OCI-LY1 (cell line): ENCODE data around the gene ERP29.

ENCODE experiments used
- EZH2 ChIP-seq: fragments of 200-600 bp; sonication (generic), shearing (Covaris generic); IDR thresholded peaks from 2 replicates; pipeline ENCODE4 v1.8.0; 2017; ENCODE audit warnings: borderline replicate concordance, mixed run types, mild to moderate bottlenecking, antibody characterized with exemption, low read length, moderate library complexity, mixed read lengths
- TF ChIP-seq, protein P1 (sequence below): fragments of 200-600 bp; sonication (generic), shearing (Covaris generic); IDR thresholded peaks from 2 replicates; pipeline ENCODE4 v1.5.1; 2017; ENCODE audit warnings: mild to moderate bottlenecking, antibody characterized with exemption, low read length, moderate library complexity, mixed read lengths

DNA sequence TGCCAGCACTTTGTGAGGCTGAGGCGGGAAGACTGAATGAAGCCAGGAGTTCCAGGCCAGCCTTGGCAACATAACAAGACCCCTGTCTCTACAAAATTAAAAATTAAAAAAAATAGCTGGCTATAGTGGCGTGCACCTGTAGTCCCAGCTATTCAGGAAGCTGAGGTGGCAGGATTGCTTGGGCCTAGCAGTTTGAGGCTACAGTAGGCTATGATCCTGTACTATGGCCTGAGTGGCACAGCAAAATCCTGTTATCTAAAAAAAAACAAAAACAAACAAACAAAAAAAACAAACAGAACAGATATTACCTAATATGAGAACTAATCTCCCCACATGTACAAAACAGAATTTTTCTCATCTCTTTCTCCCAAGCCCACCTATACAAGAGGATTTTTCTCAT, 15.9 kb upstream of the ERP29 start:
- TF ChIP-seq, protein P1, sequence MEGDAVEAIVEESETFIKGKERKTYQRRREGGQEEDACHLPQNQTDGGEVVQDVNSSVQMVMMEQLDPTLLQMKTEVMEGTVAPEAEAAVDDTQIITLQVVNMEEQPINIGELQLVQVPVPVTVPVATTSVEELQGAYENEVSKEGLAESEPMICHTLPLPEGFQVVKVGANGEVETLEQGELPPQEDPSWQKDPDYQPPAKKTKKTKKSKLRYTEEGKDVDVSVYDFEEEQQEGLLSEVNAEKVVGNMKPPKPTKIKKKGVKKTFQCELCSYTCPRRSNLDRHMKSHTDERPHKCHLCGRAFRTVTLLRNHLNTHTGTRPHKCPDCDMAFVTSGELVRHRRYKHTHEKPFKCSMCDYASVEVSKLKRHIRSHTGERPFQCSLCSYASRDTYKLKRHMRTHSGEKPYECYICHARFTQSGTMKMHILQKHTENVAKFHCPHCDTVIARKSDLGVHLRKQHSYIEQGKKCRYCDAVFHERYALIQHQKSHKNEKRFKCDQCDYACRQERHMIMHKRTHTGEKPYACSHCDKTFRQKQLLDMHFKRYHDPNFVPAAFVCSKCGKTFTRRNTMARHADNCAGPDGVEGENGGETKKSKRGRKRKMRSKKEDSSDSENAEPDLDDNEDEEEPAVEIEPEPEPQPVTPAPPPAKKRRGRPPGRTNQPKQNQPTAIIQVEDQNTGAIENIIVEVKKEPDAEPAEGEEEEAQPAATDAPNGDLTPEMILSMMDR, result no peak
- TF ChIP-seq EZH2, result no peak
